Measurements from ENCODE around the gene TSGA10IP. TPM values are rescaled to one million over a fixed set of nuclear protein-coding genes. Genes with fewer than 3 reads are reported as not detected.

The TSGA10IP gene
- total RNA-seq, 1 experiment from 2014 or later: not detected

DNA sequence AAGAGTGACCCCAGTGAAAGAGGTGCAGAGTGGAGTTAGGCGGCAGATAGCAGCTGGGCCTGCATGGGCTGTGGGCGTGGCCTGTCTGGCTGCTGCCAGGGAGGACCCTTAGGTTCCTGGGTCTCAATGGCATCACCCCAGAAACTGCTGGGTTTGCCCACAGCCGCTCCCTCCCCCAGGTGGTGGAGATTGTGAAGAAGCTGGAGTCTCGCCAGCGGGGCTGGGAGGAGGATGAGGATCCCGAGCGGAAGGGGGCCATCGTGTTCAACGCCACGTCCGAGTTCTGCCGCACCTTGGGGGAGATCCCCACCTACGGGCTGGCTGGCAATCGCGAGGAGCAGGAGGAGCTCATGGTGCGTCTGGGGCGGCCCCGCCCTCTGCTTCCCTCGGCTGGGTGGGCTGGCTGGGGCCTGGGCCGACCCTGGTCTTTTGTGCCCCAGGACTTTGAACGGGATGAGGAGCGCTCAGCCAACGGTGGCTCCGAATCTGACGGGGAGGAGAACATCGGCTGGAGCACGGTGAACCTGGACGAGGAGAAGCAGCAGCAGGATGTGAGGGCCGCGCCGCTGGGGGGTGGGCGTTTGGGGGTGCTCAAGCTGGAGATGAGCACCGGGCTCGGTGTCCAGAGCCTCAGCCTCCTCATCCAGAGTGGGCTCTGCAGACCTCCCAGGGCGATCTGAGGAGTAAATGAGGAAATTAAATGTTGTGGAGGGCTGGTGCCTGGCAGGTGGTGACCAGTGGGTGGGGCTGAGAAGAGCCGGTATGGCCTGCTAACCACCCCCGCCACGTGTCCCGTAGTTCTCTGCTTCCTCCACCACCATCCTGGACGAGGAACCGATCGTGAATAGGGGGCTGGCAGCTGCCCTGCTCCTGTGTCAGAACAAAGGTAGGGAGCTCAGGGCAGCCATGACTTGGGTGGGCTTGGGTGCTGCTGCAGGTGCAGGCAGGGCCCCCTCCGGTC is 31.2 kb downstream of the TSGA10IP start:
- DNase-seq (ENCODE audit: low read depth, low spot score): no peak
- ChIA-PET POLR2A (no interaction called here), CTCF (no interaction called here), RAD21 (ENCODE audit: low non-redundant PET in 1 of 2, low total read pairs in 2 of 2, uncharacterized antibody in 2 of 2, unreplicated experiment in 2 of 2) (no interaction called here)
- Histone ChIP-seq H3K4me3 (replicated peaks in 1 of 2; ENCODE audit: low read depth in 1 of 2, low read length in 2 of 2) (no peak overlapping the region), H3K27me3 (ENCODE audit: insufficient read depth, low read length) (no peaks in the 10 kb centered on the region), H3K27ac (ENCODE audit: low read depth, low read length) (no peak overlapping the region; the same call in 1 of the 2 replicates), H3K79me2 (ENCODE audit: insufficient read depth, low read length) (no peaks in the 10 kb centered on the region), H3K9me3 (ENCODE audit: control insufficient read depth in 1 of 2, insufficient read depth in 1 of 2, low read depth in 1 of 2, low read length in 2 of 2) (no peaks in the 10 kb centered on the region), H4K20me1 (ENCODE audit: insufficient read depth) (no peaks in the 10 kb centered on the region), H2AFZ (ENCODE audit: low read depth, low read length, poor library complexity, severe bottlenecking) (no peak overlapping the region), H3K4me1 (ENCODE audit: control insufficient read depth in 1 of 2, insufficient read depth in 2 of 2, low read length in 2 of 2) (no peaks in the 10 kb centered on the region), H3K4me2 (ENCODE audit: low read length) (no peak overlapping the region), H3K36me3 (ENCODE audit: control insufficient read depth in 1 of 2, insufficient read depth in 2 of 2, low read length in 2 of 2) (peaks cover 6 to 10% of the 10 kb centered on the region in 2 experiments; a peak in 3 of 4 replicates), H3K9ac (ENCODE audit: low read length) (no peak overlapping the region), H3K9me2 (ENCODE audit: insufficient read depth) (no peaks in the 10 kb centered on the region)
- intact Hi-C loops (cut with micrococcal nuclease): no loop called here
- BruUV-seq (replicated peaks): no TSS peak
- TF ChIP-seq SIN3A (IDR thresholded peaks at IDR 0.05; ENCODE audit: low read depth) (no peak), ELF1 (IDR thresholded peaks at IDR 0.05; ENCODE audit: borderline replicate concordance, low read depth) (no peak), ZNF274 (IDR thresholded peaks at IDR 0.05; ENCODE audit: low read depth, low read length) (no peak)
- no peak for ATAC-seq

DNA sequence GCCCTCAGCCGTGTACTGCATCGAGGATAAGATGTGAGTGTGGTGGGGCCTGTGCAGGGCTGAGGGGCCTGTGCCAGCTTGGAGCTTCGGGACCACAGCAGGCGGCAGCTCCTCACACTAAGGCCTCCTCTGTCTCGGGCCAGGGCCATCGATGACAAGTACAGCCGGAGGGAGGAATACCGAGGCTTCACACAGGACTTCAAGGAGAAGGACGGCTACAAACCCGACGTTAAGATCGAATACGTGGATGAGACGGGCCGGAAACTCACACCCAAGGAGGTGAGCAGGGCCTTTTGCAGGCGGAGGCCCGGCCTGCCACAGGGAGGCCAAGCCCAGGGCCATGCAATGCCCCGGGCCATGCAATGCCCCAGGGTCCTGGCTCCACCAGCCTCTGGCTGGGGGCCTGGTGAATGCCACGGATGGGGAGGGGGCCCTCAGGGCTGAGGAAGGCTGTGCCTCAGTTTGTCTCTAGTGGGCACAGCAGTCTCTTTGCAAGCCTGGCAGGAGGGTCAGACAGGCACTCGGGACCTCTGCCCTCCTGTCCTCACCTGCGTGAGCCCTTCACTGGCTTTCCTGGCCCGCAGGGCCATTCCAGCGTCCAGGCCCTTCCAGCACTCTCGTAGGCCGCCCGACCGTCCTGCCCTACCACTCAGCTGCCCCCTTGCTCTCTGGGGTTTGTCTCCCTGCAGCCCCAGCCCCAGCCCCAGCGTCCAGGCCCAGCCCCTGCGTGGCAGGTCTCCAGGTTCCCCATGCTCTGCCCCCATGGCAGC is 32.5 kb downstream of the TSGA10IP start:
- ChIA-PET POLR2A (no interaction called here), RAD21 (ENCODE audit: low non-redundant PET in 1 of 2, low total read pairs in 2 of 2, uncharacterized antibody in 2 of 2, unreplicated experiment in 2 of 2) (no interaction called here), CTCF (no interaction called here)
- no TSS peak for BruUV-seq (replicated peaks)
- H4K20me1 ChIP-seq (ENCODE audit: insufficient read depth): no peaks in the 10 kb centered on the region
- ATAC-seq: no peak
- H3K27me3 ChIP-seq (ENCODE audit: insufficient read depth, low read length): no peaks in the 10 kb centered on the region
- H3K9me3 ChIP-seq (ENCODE audit: control insufficient read depth in 1 of 2, insufficient read depth in 1 of 2, low read depth in 1 of 2, low read length in 2 of 2): no peaks in the 10 kb centered on the region
- H3K4me3 ChIP-seq (replicated peaks in 1 of 2; ENCODE audit: low read depth in 1 of 2, low read length in 2 of 2): no peak overlapping the region
- H3K79me2 ChIP-seq (ENCODE audit: insufficient read depth, low read length): no peaks in the 10 kb centered on the region
- H3K9ac ChIP-seq (ENCODE audit: low read length): no peak overlapping the region
- no peaks in the 10 kb centered on the region for H3K9me2 ChIP-seq (ENCODE audit: insufficient read depth)
- DNase-seq (ENCODE audit: low read depth, low spot score): no peak
- no peak overlapping the region for H2AFZ ChIP-seq (ENCODE audit: low read depth, low read length, poor library complexity, severe bottlenecking)
- no peaks in the 10 kb centered on the region for H3K4me1 ChIP-seq (ENCODE audit: control insufficient read depth in 1 of 2, insufficient read depth in 2 of 2, low read length in 2 of 2)
- no peak overlapping the region for H3K4me2 ChIP-seq (ENCODE audit: low read length)
- H3K27ac ChIP-seq (ENCODE audit: low read depth, low read length): no peak overlapping the region
- H3K36me3 ChIP-seq (ENCODE audit: control insufficient read depth in 1 of 2, insufficient read depth in 2 of 2, low read length in 2 of 2): peaks cover 6 to 7% of the 10 kb centered on the region in 2 experiments; a peak in 2 of 4 replicates
- intact Hi-C loops (cut with micrococcal nuclease): no loop called here
- TF ChIP-seq ZFX (IDR thresholded peaks at IDR 0.05) (0 out of 2 replicates have a peak, but pooled peaks have one; percentile 16), YY1 (IDR thresholded peaks at IDR 0.05; ENCODE audit: extremely low read depth, insufficient replicate concordance, low read depth, low read length) (no peak)
